Measurements from ENCODE around the gene LPO.

GRCh38 chr17:58195518-58196123 is 42.8 kb upstream of the LPO start:
- TF ChIP-seq POLR2A (IDR thresholded peaks at IDR 0.05) (no peak), CTCF (IDR thresholded peaks at IDR 0.05) (no peak)

Measured in body of pancreas (tissue), 4 donors.